ENCODE results near the gene SCO2.
"Not testable (repeated sequence)": the region's sequence is repeated elsewhere in the genome, so short reads cannot be mapped to it uniquely, and the experiment has no call there.

Gene SCO2

DNA sequence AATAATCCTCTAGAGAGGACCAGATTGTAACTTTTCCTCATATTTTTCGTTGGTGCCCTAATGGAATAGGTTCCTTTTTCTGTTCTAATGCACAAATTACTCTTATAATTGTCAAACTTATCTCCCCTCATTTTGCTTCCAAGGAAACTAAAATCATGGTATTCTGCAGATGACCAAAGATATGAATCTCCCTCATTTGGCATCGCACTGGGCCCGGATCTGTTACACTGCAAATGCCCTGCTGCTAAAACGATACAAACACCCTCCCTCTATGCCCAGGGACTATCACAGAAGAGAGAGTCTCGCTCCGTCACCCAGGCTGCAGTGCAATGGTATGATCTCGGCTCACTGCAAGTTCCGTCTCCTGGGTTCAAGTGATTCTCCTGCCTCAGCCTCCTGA lies 27.9 kb upstream of the SCO2 start:
- DNase-seq (ENCODE audit: low read depth, low spot score), result no peak
- no peak overlapping the region for H3K4me3 ChIP-seq (ENCODE audit: low read length)

DNA sequence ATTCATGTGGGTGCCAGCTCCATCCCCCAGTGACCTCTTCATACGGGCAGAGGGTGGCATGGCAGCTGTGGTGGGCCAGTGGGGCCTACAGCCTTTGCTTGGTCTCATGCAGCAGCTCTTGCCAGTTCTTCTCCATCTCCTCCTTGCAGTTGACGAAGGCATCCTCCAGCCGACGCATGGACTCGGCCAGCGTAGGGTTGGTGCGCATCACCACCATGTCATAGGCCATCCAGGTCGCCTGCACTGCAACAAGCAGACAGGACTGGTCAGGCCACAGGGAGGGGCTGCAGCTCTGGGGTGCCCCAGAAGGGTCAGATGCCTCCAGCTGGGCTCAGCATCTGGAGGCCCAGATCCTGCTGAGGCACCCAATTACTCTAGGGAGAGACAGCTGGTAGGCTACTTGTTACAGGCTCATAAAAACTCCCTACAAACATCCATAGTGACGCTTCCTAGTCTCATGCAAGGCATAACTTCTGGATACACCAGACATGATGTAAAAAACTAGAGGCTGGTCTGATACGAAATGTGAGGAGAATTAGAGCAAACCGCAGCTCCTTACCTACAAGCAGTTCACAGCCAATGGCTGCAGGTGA lies 25.9 kb upstream of the SCO2 start:
- no peak for DNase-seq (ENCODE audit: low read depth, low spot score)
- H3K4me3 ChIP-seq (ENCODE audit: low read length), result no peak overlapping the region

DNA sequence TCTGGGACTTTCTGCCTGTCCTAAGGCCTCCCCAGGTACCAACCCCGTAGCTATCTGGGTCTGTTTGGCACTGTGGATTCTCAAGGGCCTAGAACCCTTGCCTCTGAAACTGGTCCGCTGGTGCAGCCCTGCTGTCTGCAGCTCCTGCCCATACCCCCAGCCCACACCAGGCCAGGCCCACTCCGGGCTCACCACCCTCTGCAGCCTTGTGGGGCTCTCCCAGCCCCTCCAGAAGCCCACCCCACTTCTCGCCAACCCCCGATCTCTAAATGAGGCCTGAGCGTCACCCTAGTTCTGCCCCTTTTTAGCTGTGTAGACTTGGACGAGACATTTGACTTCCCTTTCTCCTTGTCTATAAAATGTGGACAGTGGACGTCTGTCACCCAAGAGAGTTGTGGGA lies 25.0 kb upstream of the SCO2 start:
- DNase-seq (ENCODE audit: low read depth, low spot score), result no peak
- no peak overlapping the region for H3K4me3 ChIP-seq (ENCODE audit: low read length)

GRCh38 chr22:50548921-50549790 lies 23.8 kb upstream of the SCO2 start:
- DNase-seq (ENCODE audit: low read depth, low spot score), result no peak
- H3K4me3 ChIP-seq (ENCODE audit: low read length), result no peak overlapping the region

GRCh38 chr22:50548040-50548920 lies 22.9 kb upstream of the SCO2 start:
- H3K4me3 ChIP-seq (ENCODE audit: low read length), result no peak overlapping the region
- no peak for DNase-seq (ENCODE audit: low read depth, low spot score)

GRCh38 chr22:50547263-50547985 lies 22.0 kb upstream of the SCO2 start:
- DNase-seq (ENCODE audit: low read depth, low spot score), result no peak
- no peak overlapping the region for H3K4me3 ChIP-seq (ENCODE audit: low read length)

GRCh38 chr22:50546326-50547262 lies 21.2 kb upstream of the SCO2 start:
- no peak overlapping the region for H3K4me3 ChIP-seq (ENCODE audit: low read length)
- no peak for DNase-seq (ENCODE audit: low read depth, low spot score)

GRCh38 chr22:50545522-50546325 lies 20.3 kb upstream of the SCO2 start, which contains the start of gene KLHDC7B:
Gene KLHDC7B (plus strand): TSS chr22:50545899. CDS start chr22:50546244, 345 bp downstream.
- DNase-seq (ENCODE audit: low read depth, low spot score), result no peak
- H3K4me3 ChIP-seq (ENCODE audit: low read length), result no peak within 1 kb of the TSS

- no peak overlapping the region for H3K4me3 ChIP-seq (ENCODE audit: low read length)
- no peak for DNase-seq (ENCODE audit: low read depth, low spot score)
Observed at GRCh38 chr22:50544746-50545253, 19.4 kb upstream of the SCO2 start.

DNA sequence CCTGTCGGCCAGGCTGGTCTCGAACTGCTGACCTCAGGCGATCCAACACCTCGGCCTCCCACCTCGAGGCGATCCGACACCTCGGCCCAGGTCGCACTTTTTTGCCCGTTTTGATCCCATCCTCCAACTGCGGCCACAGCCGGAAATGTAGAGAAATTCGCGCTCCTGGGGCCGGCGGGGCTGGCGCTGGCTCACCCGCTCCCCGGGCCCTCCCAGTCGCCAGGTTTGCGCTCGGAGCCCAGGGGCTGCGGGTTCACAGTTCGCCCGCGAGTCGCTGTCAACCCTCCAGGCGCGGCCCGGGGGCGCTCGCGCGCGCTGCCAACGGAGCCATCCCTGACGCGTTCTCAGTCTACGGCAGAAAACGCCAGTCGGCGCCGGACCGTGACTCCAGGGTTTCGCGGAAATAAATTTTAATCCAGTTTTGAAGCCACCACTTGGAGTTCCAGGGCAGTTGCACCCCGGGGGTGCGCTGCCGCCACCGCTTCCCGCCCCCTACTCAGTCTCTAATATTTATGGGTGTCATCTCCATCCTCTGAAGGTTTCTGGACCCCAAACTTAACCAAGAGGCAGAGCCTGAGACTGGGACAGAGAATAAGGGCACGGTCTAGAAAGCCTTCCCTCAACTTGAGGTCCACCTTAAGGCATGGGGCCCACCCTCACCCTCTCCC lies 18.8 kb upstream of the SCO2 start:
- no peak overlapping the region; the same call in none of the 2 replicates for H3K4me3 ChIP-seq (ENCODE audit: low read length)
- DNase-seq (ENCODE audit: low read depth, low spot score), result no peak

GRCh38 chr22:50542416-50542927 lies 17.1 kb upstream of the SCO2 start:
- no peak overlapping the region for H3K4me3 ChIP-seq (ENCODE audit: low read length)
- DNase-seq (ENCODE audit: low read depth, low spot score), result no peak

DNA sequence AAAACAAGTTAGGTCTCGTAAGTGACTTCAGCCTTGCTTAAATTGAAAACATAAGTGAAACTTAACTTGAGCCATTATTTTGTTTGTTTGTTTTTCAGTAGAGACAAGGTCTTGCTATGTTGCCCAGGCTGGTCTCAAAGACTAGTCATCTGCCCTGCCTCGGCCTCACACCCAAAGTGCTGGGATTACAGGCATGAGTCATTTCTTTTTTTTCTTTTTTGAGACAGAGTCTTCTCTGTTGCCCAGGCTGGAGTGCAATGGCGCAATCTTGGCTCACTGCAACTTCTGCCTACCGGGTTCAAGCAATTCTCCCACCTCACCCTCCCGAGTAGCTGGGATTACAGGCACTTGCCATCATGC lies 16.2 kb upstream of the SCO2 start:
- DNase-seq (ENCODE audit: low read depth, low spot score); H3K4me3 ChIP-seq (ENCODE audit: low read length): not testable (repeated sequence)

DNA sequence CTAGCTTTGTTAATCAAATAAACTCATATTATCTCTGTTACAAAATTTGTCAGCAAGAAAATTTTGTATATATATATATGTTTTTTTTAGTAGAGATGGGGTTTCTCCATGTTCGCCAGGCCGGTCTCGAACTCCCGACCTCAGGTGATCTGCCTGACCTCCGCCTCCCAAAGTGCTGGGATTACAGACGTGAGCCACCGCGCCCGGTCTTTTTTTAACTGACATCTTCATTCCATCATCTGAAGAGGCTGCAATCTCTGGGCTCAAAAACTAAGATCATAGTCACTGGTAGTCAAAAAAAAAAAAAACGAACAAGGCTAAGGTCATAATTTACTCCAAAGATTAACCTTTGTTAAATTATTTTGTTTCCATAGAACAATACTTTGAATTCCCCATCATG lies 15.0 kb upstream of the SCO2 start:
- no peak overlapping the region for H3K4me3 ChIP-seq (ENCODE audit: low read length)
- no peak for DNase-seq (ENCODE audit: low read depth, low spot score)

DNA sequence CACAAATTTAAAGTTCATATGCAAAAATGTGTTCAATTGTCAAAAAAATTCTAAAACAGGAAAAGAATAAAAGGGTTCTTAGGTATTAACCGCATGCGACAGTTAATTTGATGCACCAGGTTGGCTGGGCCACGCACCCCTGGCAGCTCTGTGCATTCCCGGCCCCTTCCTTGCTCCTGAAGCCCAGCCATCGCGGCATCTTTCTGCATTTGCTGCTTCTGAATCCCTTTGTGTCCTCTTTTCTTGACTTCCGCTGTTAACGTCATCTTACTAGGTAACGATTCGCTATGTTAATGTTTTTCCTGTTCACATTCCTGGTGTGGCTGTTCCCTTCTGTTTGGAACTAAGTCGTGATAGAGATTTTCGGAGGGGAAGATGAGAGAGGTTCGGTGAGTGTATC lies 12.4 kb upstream of the SCO2 start:
- no peak for DNase-seq (ENCODE audit: low read depth, low spot score)
- H3K4me3 ChIP-seq (ENCODE audit: low read length), result no peak overlapping the region

- DNase-seq (ENCODE audit: low read depth, low spot score), result no peak
- no peak overlapping the region for H3K4me3 ChIP-seq (ENCODE audit: low read length)
Observed at GRCh38 chr22:50536226-50536625, 10.8 kb upstream of the SCO2 start.

DNA sequence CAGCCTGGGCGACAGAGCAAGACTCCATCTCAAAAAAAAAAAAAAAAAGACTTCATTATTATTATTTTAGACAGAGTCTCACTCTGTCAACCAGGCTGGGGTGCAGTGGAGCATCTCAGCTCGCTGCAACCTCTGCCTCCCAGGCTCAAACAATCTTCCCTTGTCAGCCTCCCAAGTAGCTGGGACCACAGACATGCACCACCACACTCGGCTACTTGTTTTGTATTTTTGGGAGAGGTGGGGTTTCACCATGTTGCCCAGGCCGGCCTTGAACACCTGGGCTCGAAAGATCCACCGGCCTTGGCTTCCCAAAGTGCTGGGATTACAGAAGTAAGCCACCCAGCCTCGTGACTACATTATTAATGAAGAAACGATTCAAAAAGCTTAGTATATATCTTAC lies 9.7 kb upstream of the SCO2 start:
- H3K4me3 ChIP-seq (ENCODE audit: low read length), result no peak overlapping the region
- DNase-seq (ENCODE audit: low read depth, low spot score), result no peak

All from Jurkat, Clone E6-1 (cell line).